Suppressor macrophage treated with lipopolysaccharide for 4 hours (primary cell): ENCODE results near the gene ATOH8.

Experiments used
- DNase-seq: peaks from one replicate; pipeline ENCODE4 v3.0.0-alpha.2; 2020

The ATOH8 gene

DNA sequence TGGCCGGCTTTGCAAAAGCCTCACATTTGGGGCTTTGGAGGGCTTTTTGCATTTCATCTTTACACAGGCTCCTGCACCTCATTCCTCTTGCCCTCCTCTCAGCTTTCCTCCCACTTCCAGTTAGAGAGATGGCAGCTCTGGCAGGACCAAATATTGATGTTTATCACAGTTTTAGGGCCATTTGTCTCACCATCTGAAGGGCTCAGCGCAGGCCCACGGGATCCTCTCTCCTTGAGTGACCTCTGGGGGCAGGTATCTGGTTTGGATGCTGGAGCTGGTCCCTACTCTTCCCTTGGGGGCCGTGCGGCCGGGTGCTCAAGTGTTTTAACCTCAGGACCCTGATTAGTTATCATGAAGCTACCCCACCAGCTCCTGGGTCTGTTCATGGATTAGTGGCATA is 19.9 kb downstream of the ATOH8 start:
- no peak for DNase-seq

DNA sequence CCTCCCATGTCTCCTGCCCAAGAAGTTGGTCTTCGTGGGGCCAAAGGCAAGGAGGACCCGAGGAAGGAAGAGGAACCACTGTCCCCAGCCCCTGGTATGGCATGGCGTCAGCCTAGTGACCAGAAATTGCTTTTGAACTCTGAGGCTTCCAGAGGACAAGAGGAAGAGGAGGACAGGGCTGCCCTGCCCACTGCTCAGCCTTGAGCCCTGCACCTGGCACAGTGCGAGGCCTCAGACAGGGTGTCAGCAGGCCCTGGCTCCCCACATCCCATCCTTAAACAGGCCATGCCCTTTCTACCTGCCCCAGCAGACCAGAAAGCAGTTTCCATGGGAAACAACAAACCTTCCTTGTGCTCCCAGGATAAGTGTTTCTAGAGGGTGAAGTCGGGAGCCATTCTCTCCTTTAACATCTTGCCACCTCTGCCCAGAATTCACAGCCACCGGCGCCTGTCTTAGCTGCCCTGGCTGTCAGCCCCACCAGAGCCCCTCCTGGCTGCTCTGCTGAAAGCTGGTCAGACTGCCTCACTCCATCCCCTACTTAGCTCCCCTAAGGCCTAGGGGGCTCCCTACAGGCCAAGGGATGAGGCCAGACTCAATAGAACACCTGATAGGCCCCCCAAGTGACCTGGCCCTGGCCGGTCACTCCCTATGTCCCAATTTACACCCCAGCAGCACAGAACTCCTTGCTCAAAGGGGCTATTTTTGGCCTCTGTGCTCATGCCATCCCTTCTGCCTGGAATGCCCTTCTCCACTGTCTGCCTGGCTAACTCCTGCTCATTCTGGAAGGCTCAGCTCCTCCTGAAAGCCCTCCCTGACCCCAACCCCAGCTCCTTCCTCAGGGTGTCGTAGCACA is 20.6 kb downstream of the ATOH8 start:
- DNase-seq, result no peak

DNA sequence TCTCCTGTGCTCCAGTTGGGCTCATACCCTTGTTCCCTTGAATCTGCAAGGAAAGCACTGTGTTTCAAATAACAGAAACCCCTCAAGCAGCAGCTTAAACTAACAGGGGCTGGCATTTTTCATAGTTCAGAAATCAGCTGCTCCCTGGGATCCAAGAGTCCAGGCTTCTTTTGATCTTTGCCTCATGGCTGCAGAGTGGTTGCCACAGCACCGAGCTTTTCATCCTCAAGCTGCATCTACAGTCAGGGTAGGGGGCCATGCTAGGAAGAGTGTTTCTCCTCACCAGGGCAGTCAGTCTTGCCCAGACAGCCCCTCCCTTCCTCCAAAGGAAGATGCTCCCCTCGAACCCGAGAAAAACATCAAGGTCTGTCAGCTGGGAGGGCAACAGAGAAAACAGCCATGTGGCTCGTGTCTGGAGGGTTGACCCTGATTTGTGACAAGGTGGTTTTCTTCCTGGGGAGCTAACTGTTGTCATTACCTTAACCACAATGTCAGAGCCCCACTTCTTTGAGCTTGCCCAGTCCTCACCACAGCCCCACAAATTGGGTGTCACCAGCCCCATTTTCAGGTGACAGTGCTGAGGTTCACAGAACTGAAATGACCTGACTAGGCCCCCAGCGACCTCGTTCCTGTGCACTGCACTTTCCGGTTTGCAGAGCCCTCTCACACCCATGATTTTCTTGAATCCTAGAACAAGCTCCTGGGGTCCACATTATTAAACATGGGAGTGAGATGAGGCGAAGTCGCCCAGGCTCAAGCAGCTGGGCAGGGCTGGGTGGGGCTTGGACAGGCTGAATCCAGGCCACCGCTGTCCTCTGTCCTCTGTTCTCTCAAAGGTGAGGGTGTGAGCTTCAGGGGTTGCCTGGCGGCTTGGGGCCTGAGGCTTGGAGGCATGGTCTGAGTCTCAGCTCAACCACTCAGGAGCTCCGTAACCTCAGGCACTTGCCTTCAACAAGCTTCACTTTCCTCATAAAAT is 21.9 kb downstream of the ATOH8 start:
- no peak for DNase-seq

DNA sequence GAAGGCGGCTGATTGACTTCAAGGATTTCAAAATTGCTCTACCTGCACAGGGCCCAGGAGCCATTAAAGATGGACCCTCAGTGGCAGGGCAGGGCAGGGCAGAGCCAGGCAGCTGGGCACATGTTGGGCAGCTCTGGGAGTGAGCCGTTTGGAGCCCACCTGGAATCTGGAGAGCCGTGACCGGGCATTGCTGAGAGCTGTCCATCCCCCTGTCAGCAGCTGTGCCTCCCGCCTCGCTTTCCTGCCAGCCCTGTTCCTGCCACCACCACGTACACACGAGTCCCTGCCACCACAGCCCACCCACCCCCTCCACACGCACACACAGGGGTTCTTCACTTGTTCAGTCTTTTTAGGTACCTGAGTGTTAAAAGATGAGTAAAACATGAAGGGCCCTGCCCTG is 22.9 kb downstream of the ATOH8 start:
- DNase-seq, result no peak

DNA sequence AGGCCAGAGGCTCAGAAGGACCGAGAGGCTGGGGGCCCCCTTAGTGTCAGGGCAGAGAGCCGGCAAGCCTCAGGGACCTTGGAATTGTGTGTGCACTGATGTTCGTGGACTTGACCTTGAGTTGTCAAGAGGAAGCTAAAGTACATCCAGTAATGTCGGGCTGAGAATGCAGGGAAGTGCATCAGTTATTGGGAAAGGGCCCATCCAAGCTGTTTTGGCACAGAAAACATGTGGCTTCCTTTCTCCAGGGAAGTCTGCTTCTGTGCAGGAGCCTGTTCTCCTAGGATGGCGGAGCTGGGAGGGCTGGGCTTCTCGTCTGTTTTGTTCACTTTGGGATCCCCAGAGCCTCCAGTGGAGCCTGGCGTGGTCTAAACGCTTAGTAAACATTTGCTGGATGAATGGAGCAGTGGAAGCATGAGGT is 23.7 kb downstream of the ATOH8 start:
- DNase-seq, result no peak

DNA sequence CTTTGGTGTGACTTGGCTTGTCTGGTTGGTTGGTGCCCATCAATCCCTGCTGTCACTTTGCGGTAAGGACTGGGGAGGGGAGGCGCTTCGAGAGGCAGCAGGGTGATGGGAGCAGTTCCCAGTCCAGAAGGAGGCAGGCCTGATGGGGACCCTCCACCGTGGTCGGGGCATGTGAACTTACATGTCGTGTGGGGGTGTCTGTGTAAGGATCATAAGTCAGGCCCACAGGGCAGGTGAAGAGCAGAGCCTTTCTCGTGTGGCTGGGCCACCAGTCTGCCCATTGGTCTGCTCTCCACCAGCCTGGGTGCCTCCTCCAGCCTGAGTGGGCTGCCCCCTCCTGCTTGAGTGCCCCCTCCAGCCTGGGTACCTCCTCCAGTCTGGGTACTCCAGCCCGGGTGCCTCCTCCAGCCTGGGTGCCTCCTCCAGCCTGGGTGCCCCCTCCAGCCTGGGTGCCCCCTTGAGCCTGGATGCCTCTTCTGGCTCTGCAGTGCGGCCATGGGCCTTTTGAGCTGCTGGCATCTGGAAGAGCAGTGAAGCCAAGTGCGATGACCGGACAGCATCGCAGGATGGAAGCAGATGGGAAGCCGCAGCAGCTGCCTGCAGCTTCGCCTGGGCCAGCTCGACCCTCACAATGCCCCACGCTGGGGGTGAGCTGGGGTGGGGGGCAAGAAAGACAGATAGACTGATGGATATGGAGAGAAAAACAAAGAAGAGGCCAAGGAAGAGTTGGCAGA is 25.0 kb downstream of the ATOH8 start:
- DNase-seq, result no peak

DNA sequence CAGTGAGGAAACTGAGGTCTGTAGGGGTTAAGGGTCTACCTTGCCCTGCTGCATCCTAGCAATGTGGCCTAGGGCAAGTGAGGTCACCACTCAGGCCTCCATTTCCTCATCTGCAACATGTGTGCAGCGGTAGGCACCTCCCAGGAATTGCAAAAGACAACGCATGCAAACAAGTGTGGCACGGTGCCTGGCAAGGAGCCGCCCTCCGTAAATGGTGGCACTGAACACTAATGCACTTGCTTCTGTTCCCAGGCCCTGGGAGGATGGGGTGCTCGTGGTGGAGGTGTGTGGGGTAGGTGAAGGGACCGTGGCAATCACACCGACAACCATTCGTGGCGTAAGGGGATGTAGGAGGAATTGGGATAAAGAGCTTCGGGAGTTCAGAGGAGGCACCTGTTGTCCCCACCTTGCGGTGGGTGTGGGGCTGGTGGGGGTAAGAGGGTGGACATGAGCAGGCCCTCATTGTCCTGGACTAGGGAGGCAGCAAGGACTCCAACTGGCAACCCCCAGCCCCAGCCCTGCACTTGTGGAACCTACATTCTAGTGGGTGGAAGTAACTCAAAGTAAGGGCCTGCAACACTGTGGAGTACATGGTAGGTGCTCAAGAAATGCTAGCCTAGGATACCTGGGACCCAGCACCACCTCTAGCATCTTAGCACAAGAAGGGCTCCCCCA is 26.0 kb downstream of the ATOH8 start:
- no peak for DNase-seq

DNA sequence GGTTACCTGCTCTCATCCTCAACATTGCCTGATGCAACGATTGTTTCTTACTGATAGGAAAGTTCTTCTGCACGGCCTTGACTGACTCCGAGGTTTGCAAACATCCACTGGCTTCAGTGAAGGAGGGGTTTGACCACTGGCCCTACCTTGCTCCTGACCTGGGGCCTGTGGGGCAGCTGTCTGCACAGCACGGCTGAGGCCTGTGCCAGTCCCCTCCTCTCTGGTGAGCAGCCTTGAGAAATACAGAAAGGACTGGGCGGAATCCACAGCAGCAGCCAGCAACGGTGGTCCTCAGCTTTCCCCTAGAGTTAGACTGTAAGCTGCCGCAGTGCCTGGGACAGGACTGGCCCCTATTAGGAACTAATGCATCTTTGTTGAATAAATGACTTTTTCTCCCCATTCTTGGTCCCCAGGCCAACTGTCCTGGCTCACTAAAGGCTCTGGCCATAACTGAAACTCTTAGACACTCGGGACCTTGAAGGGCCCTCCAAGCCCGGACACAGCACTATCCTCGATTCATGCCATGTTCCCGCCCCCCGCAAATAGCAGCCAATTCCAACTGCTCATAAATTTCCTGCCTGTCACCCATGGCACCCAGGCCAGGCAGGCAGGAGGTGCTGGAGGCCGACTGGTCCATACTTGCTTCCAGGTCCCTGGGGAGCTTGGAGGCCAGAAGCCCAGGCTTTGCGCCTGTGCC is 26.7 kb downstream of the ATOH8 start:
- no peak for DNase-seq

DNA sequence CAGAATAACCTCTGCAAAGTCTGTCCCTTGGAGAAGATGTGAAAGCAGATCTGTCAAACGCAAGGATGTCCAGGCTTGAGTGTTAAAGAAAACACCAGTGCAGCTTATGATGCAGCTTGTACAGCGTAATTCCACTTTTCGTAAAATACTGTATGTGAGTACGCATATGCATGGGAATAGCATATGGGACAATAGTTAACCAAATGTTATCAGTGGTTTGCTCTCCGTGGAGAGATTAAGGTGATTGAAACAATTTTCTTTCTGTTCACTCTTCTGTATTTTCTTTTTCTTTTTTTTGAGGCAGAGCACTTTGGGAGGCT is 27.2 kb downstream of the ATOH8 start:
- DNase-seq, result no peak

DNA sequence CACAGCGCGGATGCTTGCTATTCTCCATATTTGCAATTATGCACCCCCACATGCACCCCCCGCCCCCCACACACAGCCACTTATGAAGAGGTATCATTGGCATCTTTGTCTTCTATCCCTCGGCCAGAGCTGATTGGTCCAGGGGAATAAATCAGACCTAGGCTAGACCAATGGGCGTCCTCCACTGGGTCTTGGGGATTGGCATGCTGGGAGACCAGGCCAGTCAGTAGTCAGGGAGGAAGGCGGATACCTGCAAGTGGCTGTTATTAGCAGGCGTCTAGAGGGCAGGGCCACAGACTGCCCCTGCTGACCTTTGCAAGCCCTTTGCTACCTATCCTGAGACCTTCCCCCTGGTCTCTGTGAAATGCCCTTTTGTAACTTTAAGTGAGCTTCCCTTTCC is 30.0 kb downstream of the ATOH8 start:
- no peak for DNase-seq

DNA sequence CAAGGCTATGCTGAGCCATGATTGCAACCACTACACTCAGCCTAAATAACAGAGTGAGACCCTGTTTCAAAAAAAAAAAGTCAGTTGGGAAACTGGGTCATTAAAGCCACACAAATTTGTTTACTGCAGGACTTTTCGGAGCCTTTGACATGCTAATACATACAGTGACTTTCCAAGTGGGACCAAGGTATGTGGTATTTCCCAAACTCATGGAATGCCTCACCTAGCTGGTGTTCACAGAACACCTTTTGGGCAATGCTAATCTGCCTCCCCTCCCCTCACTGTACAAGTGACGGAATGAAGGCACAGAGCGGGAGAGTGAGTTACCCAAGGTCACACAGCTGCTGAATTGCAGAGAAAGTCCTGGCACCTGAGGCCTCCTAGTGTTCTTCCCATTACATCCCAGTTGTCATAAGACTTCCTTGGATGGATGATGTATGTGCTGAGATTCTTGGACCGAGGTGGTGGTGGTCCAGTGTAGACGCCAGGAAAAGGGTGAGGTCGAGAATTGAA is 30.7 kb downstream of the ATOH8 start:
- DNase-seq, result no peak

DNA sequence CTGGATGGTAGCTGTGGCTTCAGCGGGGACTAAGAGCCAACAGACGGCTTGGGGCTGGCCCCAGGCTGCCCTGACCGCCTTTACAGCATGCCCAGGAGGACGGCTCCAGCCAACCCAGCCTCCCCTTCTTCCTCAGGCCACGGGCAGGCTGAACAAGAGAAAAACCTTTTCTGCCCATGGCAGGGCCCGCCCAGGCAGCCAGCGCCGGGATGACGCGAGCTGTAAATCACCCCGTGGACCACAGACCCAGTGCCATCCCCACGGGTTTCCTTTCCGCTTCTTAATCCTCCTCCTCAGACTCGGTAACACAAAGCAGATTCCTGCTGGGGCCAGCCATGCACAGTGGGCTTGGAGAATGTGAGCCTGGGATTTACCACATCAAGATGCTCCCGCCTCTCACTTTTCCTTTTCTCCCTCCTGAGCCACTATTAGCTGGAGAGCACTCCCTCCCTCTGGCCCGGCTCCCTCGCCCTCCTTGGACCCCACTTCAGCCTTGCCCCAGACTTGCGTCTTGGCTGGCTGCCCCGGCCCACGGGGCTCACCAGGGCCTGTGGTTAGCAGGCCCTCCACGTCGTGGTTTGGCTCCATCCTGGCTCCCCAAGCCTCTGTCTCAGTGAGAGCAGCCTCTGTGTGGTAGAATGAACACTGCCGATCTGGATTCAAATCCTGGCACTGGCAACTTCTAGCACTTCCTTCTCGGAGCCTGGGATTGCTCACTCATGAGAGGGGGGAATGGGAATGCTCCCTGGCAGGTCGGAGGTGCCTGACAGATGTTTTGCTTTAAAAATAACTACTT is 31.4 kb downstream of the ATOH8 start:
- peak; percentile 62 for DNase-seq

DNA sequence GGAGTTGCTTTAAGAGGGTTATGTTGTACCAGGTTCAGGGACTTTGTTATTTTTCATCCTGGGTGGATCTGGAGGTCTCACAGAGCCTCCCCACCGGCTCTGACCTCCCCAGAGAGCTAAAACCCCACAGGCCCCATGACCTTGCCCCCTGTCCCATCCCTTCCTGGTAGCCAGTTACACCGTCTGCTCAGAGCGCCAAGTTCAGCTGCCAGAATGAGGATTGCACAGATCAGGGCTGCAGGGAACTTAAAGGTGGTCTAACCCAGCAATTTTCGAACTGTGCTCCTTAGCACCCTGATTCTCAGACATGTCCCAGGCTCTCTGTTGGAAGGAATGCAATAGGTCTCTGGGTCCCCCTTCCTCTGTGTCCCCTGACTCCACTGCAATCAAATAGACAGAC is 32.1 kb downstream of the ATOH8 start:
- DNase-seq, result no peak

DNA sequence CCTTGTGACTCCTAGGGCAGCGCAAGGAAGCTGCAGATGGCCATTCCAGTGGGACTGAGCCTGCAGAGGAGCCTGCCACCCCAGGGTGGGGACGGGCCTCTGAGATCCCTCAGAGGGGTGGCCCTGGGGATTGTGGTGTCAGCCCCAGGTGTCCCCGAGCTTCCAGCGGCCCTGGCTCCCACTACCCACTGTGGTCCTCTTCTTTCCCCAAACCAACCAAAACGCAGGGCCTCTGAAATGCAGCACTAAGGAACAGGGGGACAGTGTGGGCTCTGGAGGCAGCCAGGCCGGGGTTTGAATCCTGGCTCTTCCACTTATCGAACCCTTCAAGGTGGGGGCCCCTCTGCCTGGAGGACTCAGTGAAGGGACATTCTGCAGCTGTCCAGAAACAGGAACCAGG is 32.7 kb downstream of the ATOH8 start:
- no peak for DNase-seq

DNA sequence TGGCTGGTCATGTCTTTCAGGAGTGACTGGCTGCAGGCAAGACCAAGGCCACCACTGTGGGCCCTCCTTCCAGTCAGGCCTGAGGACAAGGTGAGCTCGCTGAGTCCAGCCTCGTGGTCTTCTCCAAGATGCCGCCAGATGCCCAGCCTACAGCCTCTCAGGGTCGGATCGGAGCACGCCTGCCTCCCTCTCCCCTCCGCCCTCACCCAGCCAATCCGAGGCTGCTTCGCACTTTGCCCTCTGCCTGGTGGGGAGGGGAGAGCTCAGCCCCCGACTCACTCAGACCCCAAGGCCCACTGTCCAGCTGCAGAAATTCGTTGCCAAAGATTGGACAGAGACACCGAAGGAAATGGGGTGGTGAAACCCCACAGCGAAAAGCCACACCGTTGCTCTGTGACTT is 33.1 kb downstream of the ATOH8 start:
- DNase-seq, result no peak

DNA sequence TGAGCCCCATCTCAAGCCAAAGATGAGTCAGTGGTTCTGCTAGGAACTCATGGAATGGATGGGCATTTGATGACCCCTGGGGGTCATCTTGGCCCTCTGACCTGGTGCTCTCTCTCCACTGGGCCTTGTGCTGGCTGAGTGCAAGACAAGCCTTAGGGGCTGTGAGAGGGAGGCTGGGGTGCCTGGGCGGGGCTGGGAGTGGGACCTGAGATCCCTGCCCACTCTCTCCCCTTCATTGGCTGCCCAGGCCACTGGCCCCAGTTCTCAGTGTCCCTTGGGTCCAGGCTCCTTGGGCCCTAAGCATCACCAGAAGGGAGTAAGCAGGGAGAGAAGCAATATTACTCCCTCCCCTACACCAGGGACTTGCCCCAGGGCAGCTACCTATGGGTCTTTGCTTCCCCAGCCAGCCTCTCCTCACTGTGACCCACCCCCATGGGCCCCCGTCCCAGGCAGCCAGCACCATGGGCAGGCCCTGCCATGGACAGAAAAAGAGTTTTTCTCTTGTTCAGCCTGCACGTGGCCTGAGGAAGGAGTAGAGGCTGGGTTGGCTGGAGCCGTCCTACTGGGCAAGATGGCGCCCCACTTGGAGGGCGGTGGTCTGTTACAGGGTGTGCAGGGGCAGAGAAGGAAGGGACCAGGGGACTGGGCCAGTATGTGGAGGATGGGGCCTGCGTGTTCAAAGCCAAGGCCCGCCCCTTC is 33.6 kb downstream of the ATOH8 start:
- DNase-seq, result no peak

DNA sequence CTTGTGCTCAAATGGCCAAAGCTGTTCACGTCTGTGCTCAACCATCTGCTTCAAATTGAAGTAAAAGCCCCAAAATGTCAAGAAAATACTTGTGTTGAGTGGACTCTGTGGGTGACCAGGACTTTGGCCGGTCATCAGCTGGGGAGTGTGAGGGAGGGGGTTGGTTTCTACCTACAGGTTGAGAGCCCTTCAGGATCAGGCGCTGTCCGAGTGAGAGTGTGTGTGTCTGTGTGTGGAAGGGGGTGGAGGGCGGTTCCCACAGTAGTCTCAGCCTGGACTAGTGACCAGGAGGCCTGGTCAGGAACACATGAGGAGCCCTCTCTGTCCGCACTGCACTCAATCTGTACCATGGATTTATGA is 34.2 kb downstream of the ATOH8 start:
- DNase-seq, result no peak

DNA sequence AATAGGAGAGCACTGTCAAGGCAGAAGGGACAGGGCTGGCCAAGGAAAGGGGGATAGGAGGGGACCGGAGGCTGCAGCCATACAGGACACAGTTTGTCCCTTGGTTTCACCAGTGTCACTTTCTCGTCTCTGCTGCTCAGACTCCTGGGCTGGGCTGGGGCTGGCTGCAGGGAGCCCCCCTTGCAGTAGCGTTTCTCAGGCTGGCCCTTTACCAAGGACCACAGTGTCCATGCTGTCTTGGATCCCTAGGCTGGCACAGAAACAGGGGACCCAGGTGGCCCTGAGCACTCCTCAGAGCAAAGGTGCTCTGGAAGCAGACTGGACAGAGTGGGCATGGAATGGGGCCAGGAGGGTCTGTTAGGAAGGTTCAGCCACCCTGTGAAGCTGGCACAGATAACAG is 34.8 kb downstream of the ATOH8 start:
- no peak for DNase-seq

DNA sequence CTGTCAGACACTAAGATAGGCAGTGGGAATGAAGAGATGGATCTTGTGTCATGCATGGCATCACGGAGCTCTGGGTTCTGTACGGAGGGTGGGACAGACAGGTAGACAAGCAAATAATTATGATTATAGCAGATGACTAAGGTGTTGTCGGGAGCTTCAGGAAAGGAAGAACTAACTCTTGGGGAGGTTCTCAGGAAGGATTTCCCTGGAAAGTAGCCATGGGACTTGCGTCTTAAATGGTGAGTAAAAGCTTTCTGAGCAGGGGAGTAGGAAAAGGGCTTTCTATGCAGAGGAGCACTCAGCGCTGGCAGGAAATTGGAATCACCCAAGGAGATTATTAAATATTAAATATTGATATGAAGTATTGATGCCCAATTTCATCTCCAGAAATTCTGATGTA is 35.5 kb downstream of the ATOH8 start:
- DNase-seq, result no peak

DNA sequence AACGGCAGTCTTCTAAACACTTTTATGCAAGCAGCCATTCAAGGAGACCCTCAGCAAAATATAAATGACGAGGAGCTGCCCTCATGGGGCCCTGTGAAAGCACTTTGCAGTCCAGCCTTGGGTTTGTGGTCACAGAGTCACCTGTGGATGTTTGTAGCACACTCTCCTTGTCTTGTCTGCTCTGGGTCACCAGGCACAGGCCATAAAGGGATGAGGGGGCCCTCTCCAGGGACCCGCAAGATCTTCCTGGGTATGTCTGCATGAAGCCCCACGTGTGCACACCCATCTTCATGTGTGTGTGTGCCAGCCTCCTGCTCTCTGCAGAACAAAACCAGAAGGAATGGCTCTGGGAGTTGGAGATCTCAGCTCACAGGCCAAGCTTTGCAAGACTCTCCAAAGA is 36.2 kb downstream of the ATOH8 start:
- DNase-seq, result no peak
